Femur (tissue), 1 donor: ENCODE data around the gene SPG21.
A peak's percentile ranks its signal among the peaks of the same experiment; 100 is the strongest.
"Not testable (repeated sequence)": the region's sequence is repeated elsewhere in the genome, so short reads cannot be mapped to it uniquely, and the experiment has no call there.

Experiments used
- DNase-seq: peaks from one replicate; pipeline ENCODE4 v3.0.0-alpha.2; 2017

Gene SPG21, protein sequence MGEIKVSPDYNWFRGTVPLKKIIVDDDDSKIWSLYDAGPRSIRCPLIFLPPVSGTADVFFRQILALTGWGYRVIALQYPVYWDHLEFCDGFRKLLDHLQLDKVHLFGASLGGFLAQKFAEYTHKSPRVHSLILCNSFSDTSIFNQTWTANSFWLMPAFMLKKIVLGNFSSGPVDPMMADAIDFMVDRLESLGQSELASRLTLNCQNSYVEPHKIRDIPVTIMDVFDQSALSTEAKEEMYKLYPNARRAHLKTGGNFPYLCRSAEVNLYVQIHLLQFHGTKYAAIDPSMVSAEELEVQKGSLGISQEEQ

DNA sequence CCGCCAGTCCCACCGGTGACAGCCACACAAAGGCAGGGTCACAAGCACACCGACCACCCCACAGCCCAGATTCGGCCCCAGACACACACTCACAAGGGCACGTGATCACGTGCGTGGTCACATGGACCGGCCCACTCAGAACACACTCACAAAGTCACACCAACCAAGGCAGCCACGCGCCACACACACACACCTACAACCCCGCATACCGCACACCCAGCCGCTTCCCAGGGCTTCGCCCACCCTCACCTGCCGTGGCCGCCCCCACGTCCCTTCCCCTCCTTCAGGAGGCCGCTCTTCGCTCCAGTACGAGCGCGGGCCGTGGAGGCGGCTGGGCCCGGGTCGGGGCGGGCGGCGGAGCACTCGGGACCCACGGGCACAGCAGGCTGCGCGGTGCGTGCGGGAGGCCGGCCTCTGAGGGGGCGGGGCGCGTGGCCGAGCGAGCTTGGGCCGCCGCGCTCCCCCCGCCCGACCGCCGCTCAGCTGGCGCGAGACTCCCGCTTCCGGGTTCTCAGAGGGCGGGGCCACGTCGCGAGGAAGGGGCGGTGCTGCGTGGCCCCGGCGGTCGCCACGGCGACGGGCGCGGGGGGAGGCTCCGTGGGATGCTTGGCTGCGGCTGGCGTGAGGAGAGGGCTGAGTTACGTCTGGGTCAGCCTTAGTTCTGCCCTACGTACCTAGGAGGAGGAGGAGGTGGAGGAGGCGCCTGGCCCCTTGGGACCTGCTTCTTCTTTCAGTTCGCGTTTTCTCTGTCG lies at the start of gene SPG21:
Gene SPG21 (minus strand): TSS at position 499 of the 752 bp plus-strand sequence. CDS start 6,345 bp downstream, outside the sequence.
- peak; percentile 97 for DNase-seq

DNA sequence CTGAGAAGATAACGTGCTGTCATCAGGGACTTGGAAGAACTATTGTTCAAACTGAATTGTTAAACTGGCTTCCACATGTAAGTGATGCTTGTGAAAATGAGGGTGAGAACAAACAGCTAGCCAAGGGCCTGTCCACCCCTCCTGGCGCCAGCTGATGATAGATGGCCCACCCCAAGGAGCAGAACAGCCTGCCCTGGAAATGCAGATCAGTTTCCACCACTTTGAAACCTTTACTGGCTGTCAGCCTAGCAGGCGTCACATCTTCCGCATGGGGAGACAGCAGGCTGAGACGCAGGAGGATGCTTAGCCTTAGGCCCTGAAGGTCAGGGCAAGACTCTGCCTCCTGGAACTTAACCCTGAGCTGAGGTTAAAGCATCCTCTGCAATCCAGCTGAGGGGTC lies 49.1 kb upstream of the SPG21 start:
- no peak for DNase-seq

DNA sequence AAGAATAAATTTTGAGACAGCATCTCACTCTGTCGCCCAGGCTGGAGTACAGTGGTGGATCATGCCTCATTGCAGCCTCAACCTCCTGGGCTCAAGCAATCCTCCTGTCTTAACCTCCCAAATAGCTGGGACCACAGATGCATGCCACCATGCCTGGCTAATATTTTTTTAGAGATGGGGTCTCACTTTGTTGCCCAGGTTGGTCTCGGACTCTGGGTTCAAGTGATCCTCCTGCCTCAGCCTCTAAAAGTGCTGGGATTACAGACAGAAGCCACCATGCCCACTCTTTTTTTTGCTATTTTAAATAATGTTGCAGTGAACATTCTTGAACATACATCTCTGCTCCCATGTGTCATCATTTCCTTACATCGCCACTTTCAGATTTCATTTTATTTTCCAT lies 48.7 kb upstream of the SPG21 start:
- DNase-seq, result no peak

DNA sequence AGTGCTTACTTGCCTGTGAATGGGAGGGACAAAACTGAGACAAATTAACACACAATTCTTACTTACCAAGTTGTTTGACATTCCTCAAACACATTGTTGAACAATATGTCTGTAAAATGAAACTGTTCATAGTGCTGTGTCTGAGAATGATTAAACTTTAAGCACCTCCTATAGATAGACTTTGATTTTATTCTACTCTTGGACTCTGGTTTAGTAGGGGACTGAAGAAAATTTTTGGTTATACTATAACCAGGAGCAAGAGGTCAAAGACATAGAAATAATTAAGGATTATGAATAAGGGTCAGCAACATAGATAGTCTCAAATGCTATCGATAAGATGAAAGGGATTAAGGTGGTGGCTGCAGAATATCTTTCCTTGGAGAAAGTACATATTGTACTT lies 47.6 kb upstream of the SPG21 start:
- no peak for DNase-seq

DNA sequence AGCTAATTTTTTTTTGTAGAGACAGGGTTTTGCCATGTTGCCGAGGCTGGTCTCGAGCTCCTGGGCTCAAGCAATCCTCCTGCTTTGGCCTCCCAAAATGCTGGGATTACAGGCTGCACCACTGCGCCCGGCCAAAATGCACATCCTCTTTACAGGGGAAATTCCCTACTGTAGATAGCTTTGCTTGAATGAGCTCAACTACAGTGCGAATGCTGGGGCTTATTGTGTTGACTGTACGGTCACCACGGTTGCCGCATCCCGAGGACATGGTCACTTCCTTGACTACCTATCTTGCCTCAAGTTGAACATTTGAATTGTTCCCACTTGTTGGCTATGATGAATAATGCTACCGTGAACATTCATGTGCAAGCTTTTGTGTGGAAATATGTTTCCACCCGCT lies 45.0 kb upstream of the SPG21 start:
- DNase-seq, result no peak

DNA sequence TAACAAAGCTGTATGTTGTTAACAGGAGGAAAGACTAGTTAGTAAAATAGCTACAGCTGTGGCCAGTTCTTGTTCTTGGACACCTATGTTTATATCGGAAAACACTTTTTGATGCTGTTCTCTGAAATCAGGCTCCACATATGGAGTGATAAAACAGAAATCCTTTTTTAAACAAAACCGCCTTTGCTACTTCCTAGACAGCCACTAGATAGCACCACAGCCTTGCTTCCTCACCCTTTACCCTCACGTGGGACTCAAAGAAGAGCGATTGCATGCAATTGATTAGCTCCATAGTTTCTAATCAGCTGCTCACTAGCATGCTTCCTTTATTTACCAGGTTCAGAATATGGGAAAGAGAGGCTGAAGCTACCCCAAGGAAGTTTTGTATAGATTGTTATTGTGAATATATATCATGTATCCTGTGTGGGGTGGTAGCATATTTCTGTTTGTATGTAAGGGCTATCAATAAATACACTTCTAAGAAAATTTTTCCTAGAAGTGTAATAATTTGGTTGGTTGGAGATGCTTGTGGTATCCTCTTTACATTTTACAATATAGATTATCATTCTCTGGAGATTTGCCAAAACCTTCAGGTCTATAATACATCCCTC lies 44.0 kb upstream of the SPG21 start:
- no peak for DNase-seq

DNA sequence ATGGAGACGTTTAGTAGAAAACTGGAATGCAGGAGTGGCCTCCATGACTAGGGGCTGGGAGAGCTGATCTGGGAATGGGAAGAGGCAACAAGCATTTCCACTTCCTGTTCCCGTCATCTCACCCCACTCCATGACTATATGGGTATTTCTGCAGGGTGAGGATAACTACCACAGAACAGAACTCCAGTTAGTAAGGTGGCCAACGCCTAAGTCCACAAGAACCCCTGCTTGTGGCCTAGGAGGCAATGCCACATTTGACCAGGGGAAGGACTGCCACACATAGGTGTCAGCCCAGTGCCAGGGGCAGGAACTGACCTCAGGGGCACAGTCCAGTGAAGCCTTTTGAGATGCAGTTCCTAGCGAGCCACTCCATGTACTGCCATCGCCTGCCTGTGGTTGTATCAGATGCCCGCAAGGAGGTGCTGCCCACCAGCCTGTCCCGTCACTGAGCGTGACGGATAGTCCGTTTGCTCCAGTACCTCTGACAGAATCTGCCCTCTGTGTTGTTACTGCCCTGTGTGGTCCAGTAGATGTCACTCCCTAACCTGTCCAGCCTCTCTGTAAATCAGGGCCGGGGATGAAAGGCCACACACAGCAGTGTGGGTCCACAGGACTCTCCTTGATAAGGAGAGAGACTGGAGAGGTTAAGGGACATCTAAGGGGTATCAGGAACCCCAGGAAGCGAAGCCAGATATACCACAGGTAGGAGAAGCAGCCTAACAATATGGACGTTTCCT lies 43.3 kb upstream of the SPG21 start:
- peak; percentile 58 for DNase-seq

DNA sequence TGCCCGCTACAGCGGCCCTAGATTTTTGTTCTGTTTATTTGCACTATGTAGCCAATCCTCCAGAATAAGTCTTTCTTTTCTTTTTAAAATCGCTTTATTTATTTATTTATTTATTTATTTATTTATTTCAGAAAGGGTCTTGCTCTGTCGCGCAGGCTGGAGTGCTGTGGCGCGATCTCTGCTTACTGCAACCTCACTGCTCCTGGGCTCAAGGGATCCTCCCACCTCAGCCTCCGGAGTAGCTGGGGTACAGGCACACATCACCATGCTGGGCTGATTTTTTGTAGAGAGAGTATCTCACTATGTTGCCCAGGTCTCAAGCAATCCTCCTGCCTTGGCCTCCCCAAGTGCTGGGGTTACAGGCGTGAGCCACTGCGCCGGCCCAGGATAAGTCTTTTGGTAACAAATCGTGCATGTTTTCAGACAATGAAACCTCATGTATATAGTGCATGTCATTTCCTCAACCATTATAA lies 40.1 kb upstream of the SPG21 start:
- no peak for DNase-seq

DNA sequence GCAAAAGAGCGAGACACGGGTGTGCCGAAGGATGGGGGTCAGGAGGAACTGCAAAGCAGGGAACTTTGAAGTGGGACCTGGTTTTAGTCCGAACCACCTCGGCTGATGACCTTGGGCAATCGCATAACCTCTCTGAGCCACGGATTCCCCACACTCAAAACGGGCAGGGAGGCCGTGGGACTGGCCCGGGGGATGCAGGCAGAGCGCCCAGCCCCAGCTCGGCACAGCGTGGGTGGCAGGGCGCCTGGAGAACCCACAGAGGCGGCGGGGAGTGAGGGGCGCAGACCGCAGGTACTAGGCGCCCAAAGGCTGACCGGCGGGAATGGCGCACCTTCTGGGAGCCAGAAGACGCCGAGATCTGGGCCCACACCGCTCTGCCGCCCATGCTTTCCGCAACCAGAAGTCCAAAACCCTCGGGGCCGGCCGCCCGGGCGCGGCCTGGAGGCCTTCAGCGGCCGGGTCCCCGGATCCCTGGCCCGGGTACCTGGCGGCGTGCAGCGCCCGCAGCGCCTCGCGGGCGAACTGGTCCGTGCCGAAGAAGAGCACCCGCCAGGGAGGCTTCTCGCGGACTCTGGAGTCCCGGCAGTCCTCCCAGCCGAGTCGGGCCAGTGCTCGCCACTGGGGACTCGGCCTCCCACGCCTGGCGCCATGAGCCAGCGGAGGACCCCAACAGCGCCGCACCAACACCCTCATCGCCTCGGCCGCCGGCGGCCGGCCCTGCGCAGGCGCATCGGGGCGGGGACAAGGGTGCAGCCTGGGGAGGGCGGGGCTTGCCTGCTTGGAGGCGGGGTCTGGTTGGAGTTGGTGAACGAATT lies 39.4 kb upstream of the SPG21 start, which contains the start of gene MTFMT:
Gene MTFMT (minus strand): TSS at position 719 of the 815 bp plus-strand sequence. CDS start 26 bp downstream, at position 693.
- DNase-seq, result peak; percentile 95

DNA sequence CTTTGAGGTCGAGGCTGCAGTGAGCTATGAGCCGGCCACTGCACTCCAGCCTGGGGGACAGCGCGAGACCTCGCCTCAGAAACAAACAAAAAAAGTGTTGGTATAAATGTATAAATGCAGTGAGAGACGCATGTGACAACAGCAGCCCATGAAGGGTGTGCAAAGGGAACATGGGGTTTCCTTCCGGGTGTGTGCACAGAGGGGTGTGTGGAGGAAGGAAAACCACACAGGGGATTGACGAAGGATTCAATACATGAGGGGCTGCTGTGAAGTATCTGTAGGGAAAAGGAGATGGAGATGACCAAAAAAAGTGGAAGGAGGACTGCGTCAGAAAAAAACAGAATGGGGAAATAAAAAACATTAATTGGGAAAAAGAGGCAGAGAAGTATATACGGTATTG lies 38.6 kb upstream of the SPG21 start:
- DNase-seq, result no peak

DNA sequence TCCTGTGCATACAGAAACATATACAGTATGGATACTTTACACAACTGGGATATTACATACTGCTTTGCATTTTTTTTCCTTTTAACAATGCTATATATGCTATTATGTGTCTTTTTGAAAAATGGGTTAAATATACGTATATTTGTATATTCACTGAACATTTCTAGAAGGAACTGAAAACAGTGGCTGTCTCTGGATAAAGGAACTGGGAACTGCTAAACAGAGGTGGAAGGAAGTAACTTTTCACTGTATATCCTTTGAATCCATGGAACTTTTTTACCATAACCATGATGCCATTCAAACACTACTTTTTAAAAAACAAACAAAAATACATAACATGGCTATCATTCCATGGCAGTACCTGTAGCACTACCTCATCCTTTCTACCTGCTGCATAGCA lies 37.9 kb upstream of the SPG21 start:
- no peak for DNase-seq

DNA sequence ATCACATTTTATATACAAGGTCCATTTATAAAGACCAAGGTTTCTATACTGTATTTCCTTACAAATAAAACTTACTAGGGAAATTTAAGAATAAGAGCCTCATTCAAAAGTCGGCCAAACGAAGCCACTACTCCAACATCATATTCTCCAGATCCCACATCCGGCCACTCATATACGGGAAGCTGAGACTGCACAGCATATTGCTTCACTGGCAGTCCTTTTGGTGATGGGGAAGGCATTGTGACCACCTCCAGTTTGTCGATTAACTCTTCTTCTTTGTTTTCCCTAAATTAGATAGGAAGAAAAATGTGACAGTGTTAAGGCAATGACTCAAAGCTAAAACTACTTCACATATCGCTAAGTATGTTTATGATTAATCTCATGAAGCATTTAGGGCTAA lies 37.0 kb upstream of the SPG21 start:
- DNase-seq, result no peak

DNA sequence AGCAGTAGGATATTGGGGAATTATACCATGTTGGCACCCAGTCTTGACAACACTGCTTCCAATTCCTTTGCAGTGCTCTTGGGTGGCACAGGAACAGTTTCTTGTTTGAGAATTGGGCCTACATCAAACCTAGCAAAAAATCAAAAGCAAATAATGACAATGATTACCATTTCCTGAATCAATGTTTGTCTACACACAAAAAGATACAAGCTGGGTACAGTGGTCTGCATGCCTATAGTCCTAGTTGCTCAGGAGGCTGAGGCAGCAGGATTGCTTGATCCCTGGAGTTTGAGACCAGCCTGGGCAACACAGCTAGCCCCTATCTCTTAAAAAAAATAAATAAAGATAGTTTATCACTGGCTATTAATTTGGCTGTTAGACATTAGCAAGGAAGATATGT lies 31.8 kb upstream of the SPG21 start:
- DNase-seq, result no peak

DNA sequence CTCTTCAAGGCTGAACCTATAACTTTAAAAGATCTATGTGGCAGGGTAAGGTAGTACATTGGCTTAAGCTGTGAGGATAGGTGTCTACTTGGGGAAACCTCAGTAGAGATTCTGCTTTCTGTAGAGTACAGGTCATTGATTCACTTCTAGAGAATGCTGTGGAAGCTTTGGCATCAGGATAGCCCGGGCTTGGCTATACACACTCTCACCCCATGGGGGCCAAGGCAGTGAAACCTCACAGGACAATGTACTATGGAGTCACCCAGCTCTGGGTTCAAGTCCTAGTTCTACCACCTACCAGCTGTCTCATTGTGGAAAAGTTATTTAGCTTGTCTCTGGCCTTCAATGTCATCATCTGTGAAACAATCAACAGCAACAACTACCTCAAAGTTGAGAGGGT lies 30.7 kb upstream of the SPG21 start:
- no peak for DNase-seq

DNA sequence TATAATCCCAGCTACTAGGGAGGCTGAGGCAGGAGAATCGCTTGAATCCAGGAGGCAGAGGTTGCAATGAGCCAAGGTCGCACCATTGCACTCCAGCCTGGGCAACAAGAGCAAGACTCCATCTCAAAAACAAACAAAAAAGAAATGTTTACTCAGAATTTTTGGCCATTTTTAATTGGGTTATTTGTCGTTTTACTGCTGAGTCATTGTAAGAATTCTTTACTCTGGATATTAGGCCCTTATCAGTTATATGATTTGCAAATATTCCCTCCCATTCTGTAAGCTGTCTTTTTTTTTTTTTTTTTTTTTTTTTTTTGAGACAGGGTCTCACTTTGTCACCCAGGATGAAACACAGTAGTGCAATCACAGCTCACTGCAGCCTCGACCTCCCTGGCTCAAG lies 21.5 kb upstream of the SPG21 start:
- DNase-seq, result not testable (repeated sequence)

DNA sequence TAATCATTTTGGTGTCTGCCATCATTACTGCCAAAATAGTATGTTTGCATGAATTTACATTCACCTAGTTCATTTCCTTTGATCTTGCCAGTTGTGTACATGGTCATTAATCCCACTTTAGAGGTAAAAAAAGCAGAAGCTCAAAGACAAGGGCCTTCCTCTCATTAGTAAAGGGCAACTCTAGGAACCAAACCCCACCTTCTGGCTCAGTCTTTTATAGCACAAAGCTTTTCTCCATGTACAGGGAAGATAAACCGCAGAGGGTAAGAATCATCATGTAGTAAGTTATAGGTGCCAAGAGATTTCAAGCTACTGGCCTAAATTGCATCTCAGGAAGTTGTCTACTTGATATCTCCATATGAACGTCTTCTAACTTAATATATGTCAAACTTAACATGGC lies 19.3 kb upstream of the SPG21 start:
- DNase-seq, result no peak

DNA sequence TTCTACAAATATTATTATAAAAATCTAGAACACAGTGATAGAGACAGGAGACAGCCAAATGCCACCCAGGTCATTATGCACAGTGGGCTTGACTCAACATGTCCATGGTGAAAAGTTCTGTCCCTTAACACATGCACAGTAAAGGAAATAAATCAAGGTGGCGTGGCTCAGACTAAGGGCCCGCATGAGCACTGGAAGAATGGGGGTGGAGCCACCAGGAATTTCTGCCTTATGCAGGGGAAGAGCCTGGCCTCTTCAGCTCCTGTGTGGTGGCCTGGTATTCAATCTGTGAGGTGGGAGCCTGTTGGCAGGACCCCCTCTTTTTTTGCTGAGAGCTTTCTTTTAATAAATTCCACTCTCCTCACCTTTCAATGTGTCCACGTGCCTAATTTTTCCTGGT lies 17.2 kb upstream of the SPG21 start:
- DNase-seq, result no peak

DNA sequence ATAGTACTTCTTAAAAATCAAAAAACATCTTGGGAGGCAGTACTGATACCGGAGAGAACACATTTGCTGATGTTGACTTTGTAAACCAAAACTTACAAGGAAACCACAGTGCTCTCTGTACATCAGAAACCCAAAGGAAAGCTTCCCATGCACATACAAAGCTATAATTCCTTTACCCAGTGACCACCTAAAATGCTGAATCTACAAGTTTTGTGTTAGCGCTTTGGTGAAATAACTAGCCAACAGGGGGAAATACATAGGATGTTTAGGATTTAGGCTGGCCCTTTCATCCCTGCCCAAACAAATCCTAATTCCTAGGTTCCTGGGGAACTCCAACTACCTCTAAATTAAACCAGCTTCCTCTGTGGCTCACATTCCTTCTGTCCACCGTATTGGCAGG lies 15.3 kb upstream of the SPG21 start:
- DNase-seq, result no peak

DNA sequence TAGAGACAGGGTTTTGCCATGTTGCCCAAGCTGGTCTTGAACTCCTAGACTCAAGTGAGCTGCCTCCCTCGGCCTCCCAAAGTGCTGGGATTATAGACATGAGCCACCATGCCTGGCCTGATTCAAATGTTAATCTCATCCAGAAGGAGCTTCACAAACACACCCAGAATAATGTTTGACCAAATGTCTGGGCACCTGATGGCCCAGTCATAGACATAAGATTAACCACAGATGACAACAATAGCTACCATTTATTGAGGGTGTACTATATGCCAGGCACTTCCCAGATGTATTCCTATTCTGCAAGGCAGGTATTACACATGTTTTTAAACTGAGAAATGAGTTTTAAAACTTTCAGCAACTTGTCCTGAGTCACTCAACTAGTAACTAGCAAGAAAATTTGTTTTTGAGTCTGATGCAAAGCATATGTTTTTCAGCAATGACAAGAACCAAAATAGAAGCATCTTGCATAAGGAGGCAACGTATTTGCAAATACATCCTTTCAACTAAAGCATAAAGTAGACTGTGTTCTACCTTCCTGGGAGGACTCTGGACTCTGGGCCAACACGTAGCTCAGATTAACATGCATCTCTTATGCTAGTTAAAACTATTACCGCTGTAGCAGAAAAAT lies 8.1 kb upstream of the SPG21 start:
- DNase-seq, result no peak

DNA sequence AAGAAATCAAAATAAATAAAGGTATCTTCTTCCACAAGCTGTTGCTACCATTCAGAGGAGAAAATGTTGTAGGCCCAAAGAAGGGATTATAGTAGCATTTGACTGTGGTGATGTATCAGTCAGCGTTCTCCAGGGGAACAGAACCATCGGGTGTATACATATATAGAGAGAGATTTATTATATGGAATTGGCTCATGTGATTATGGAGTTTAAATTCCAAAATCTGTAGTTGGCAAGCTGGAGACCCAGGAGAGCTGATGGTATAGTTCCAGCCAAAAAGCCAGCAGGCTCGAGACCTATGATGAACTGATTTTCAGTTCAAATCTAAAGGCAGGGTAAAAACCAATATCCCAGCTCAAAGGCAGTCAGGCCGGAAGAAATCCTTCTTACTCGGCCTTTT lies 7.4 kb upstream of the SPG21 start:
- no peak for DNase-seq

DNA sequence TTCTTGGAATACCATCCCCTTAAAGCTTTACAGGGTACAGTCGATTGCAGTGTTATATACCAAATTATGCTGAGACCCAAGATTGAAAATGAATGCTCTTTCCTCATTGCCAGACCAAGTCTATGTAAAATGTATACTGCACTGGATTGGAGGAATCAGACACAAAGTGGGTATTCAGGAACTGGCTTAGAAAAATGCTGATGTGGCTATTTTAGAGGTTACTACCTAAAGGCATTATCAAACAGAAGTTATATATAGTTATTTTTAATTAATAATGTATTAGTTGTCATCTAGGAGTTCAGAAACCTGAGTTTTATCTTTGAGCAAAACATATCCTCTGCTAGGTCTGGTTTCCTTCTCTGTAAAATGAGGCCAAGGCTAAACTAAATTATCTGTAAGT lies 3.6 kb upstream of the SPG21 start:
- DNase-seq, result no peak
